Common myeloid progenitor, CD34-positive (primary cell): ENCODE results near the gene FRMD8.
"Not testable (repeated sequence)": the region's sequence is repeated elsewhere in the genome, so short reads cannot be mapped to it uniquely, and the experiment has no call there.

Experiments
- CTCF ChIA-PET: fragments of 350-600 bp; sonication (Branson Sonifier 250); formaldehyde crosslinking; loops from one replicate; lab custom pipeline; 2021; ENCODE audit warnings: antibody characterized with exemption; lab: Charles Lee
- POLR2A ChIA-PET: fragments of 350-600 bp; sonication (Branson Sonifier 250); formaldehyde crosslinking; loops from one replicate; lab custom pipeline; 2021; ENCODE audit warnings: antibody characterized with exemption; lab: Charles Lee
- DNase-seq, 3 donors: peaks; one replicate each; pipeline versions ENCODE4 v3.0.0 to v3.0.0-alpha.2; 2013
- H3K27ac ChIP-seq, 2 experiments: 1 replicate in 1 of 2; 2 replicates in 1 of 2; pipeline ENCODE4 v1.7.0; 2013; ENCODE audit warnings: inconsistent platforms in 2 of 2, low read length in 2 of 2, mild to moderate bottlenecking in 2 of 2, low read depth in 1 of 2, moderate library complexity in 1 of 2; ENCODE audit not compliant: severe bottlenecking in 2 of 2, insufficient read depth in 1 of 2, poor library complexity in 1 of 2
- H3K27me3 ChIP-seq, 5 experiments: replicated peaks in 2 of 5; 1 replicate in 3 of 5; 2 replicates in 2 of 5; pipeline versions ENCODE4 v1.6.1 to v1.7.0; 2013; ENCODE audit warnings: low read length in 4 of 5, mild to moderate bottlenecking in 2 of 5, moderate library complexity in 2 of 5, inconsistent platforms in 1 of 5; ENCODE audit not compliant: insufficient read depth in 5 of 5, control insufficient read depth in 4 of 5
- H3K36me3 ChIP-seq, 4 experiments: 1 replicate in 2 of 4; 2 replicates in 2 of 4; pipeline versions ENCODE4 v1.6.1 to v1.7.0; 2013; ENCODE audit warnings: low read length in 3 of 4, control low read depth in 1 of 4, mild to moderate bottlenecking in 1 of 4; ENCODE audit not compliant: control insufficient read depth in 4 of 4, insufficient read depth in 4 of 4
- H3K4me1 ChIP-seq, 4 experiments: 1 replicate in 3 of 4; 2 replicates in 1 of 4; pipeline versions ENCODE4 v1.6.1 to v1.7.1; 2013; ENCODE audit warnings: low read length in 3 of 4, mild to moderate bottlenecking in 3 of 4, control low read depth in 1 of 4, inconsistent platforms in 1 of 4, moderate library complexity in 1 of 4; ENCODE audit not compliant: control insufficient read depth in 4 of 4, insufficient read depth in 4 of 4; ENCODE audit errors: control extremely low read depth in 1 of 4
- H3K4me3 ChIP-seq, 7 experiments: 1 replicate in 4 of 7; 2 replicates in 3 of 7; pipeline versions ENCODE4 v1.5.1 to v1.7.0; 2013; ENCODE audit warnings: mild to moderate bottlenecking in 7 of 7, low read length in 6 of 7, moderate library complexity in 6 of 7, inconsistent platforms in 2 of 7, low read depth in 2 of 7, control low read depth in 1 of 7; ENCODE audit not compliant: insufficient read depth in 4 of 7, control insufficient read depth in 1 of 7; ENCODE audit errors: extremely low read depth in 1 of 7
- H3K9me3 ChIP-seq, 5 experiments: 1 replicate in 4 of 5; 2 replicates in 1 of 5; pipeline versions ENCODE4 v1.6.1 to v1.7.1; 2013; ENCODE audit warnings: low read length in 4 of 5, mild to moderate bottlenecking in 2 of 5, inconsistent platforms in 1 of 5, low read depth in 1 of 5, moderate library complexity in 1 of 5; ENCODE audit not compliant: control insufficient read depth in 4 of 5, insufficient read depth in 2 of 5; ENCODE audit errors: control extremely low read depth in 1 of 5
- WGBS: methylation state at CpG from one replicate; pipeline ENCODE4 v1.1.5; 2013; ENCODE audit not compliant: insufficient coverage; 5-methylcytosine and 5-hydroxymethylcytosine counted together

The FRMD8 gene

DNA sequence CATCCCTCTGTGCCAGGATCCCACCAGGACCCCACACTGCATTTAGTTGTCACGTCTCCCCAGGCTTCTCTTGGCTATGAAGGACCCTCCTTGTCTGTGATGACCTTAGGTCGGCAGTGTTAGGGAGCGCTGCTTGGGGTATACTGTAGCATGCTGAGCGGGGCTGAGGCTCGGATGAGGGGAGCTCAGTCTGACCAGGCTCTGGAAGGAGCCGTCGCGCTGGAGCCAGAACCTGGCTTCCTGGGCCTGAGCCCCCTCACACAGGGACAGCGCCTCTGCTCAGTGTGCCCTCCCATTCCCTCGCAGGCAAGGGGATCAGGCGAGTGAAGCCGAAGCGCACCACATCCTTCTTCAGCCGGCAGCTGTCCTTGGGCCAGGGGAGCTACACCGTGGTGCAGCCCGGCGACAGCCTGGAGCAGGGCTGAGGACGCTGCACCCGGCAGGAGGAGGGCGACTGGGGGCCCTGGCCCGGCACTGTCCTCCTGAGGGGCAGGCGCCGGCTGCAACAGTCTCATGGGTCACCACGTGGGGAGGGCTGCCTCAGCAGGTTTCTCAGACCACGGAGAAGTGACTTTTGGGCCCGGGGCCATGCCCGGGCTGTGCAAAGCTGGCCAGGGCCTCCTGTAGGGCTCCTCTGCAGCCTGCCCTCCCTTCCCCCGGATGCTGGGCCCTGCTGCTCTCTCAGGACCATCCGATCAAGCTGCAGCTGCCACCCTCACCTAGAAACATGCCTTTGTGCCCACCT lies 24.7 kb downstream of the FRMD8 start:
- WGBS: 94% methylated on average over 24 of the region's 29 CpGs
- H3K9me3 ChIP-seq: no peaks in the 10 kb centered on the region
- no peak overlapping the region for H3K27ac ChIP-seq
- no peak for DNase-seq
- peaks cover 7 to 53% (median 35%) of the 10 kb centered on the region in 4 experiments for H3K36me3 ChIP-seq
- CTCF ChIA-PET: interaction anchor here (1.0 to 2.0 kb wide), 3 partner anchors 23 to 33 kb away, joined by 3 to 4 read pairs (median 3); no protein-coding TSS in a partner anchor
- POLR2A ChIA-PET: no interaction called here
- no peak overlapping the region for H3K4me3 ChIP-seq
- H3K27me3 ChIP-seq: no peaks in the 10 kb centered on the region
- H3K4me1 ChIP-seq: peaks cover 0 to 7% (median 6%) of the 10 kb centered on the region in 4 experiments

- no peaks in the 10 kb centered on the region for H3K27me3 ChIP-seq
- DNase-seq: no peak
- H3K27ac ChIP-seq: no peak overlapping the region
- H3K36me3 ChIP-seq: peaks cover 7 to 51% (median 35%) of the 10 kb centered on the region in 4 experiments
- CTCF ChIA-PET: interaction anchor here (1.1 to 2.0 kb wide), 4 partner anchors 24 to 60 kb away, joined by 3 to 4 read pairs (median 4); no protein-coding TSS in a partner anchor
- peaks cover 2 to 13% (median 11%) of the 10 kb centered on the region in 4 experiments for H3K4me1 ChIP-seq
- POLR2A ChIA-PET: interaction anchor here (2.5 kb wide), 1 partner anchor 11 kb away, joined by 5 read pairs; the partner anchor contains the start of gene NEAT1
- no peaks in the 10 kb centered on the region for H3K9me3 ChIP-seq
- no peak overlapping the region for H3K4me3 ChIP-seq
- WGBS: 94% methylated on average over 3 of the region's 5 CpGs
These were observed 25.2 kb downstream of the FRMD8 start for GRCh38 chr11:65411681-65412070.

GRCh38 chr11:65412271-65413076 lies 26.0 kb downstream of the FRMD8 start:
- no peak overlapping the region for H3K4me3 ChIP-seq
- peaks cover 7 to 48% (median 35%) of the 10 kb centered on the region in 4 experiments for H3K36me3 ChIP-seq
- CTCF ChIA-PET: interaction anchor here (1.0 to 5.5 kb wide), 6 partner anchors 9 to 59 kb away, joined by 3 to 77 read pairs (median 4); no protein-coding TSS in a partner anchor

GRCh38 chr11:65413077-65413664 lies 26.7 kb downstream of the FRMD8 start:
- ChIA-PET CTCF (interaction anchor here (0.8 to 8.8 kb wide), 8 partner anchors 9 to 95 kb away, joined by 3 to 77 read pairs (median 4); no protein-coding TSS in a partner anchor), POLR2A (interaction anchor here (0.8 to 2.5 kb wide), 3 partner anchors 8 to 35 kb away, joined by 3 to 5 read pairs (median 3); partner anchors contain the start of gene NEAT1)
- H3K27me3 ChIP-seq, H3K27ac ChIP-seq, H3K4me3 ChIP-seq, H3K9me3 ChIP-seq, DNase-seq: not testable (repeated sequence)
- WGBS: 98% methylated on average over 11 of the region's 15 CpGs
- H3K36me3 ChIP-seq: peaks cover 7 to 46% (median 33%) of the 10 kb centered on the region in 4 experiments
- peaks cover 5 to 28% (median 26%) of the 10 kb centered on the region in 4 experiments for H3K4me1 ChIP-seq

More at GRCh38 chr11:65412271-65413076, 26.0 kb downstream of the FRMD8 start:
- Histone ChIP-seq H3K4me1 (peaks cover 5 to 21% (median 19%) of the 10 kb centered on the region in 4 experiments), H3K27ac (no peak overlapping the region), H3K9me3 (no peaks in the 10 kb centered on the region), H3K27me3 (no peaks in the 10 kb centered on the region)
- no peak for DNase-seq
- 88% methylated on average over 20 of the region's 24 CpGs for WGBS
- POLR2A ChIA-PET: interaction anchor here (0.6 to 2.5 kb wide), 4 partner anchors 9 to 34 kb away, joined by 3 to 5 read pairs (median 3); partner anchors contain the start of gene NEAT1

DNA sequence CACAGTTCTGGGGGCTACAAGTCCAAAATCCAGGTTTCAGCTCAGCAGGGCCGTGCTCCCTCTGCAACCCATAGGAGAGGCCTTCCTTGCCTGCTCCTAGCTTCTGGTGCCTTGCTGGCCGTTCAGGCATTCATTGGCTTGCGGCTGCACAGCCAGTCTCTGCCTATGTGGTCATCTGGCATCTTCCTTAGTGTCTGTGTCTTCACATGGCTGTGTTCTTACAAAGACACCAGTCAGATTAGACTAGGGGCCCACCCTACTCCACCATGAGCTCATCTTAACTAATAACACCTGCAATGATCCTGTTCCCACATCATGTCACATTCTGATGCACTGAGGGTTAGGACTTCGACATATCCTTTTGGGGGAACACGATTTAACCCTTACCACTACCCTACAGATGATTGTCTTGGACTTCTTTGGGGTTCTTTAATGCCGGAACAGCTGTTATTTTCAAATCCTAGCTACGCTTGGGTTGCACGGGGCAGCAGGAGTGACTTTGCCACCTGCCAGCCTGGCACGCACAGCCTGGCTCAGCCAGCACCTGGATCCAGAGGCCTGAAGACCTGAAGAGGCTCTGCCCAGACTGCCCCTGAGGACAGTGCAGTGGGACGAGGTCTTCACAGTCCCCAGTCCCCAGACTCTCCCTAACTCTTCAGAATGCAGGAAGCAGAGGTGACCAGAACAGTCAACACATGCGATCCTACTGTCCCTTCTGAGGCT lies 28.5 kb downstream of the FRMD8 start:
- DNase-seq: no peak
- Histone ChIP-seq H3K9me3 (no peaks in the 10 kb centered on the region), H3K4me3 (no peak overlapping the region), H3K27ac (no peak overlapping the region), H3K36me3 (peaks cover 0 to 28% (median 22%) of the 10 kb centered on the region in 4 experiments), H3K4me1 (peaks cover 5 to 46% (median 43%) of the 10 kb centered on the region in 4 experiments), H3K27me3 (no peaks in the 10 kb centered on the region)
- WGBS: 100% methylated on average over 11 of the region's 11 CpGs
- ChIA-PET POLR2A (interaction anchor here (1.3 to 17.4 kb wide), 4 partner anchors 11 to 89 kb away, joined by 4 to 747 read pairs (median 31); partner anchors contain the start of genes MALAT1 and NEAT1), CTCF (interaction anchor here (0.7 to 8.8 kb wide), 20 partner anchors 11 to 94 kb away, joined by 3 to 85 read pairs (median 7); partner anchors contain the start of genes DPF2, FRMD8, MALAT1 and SLC25A45)
